HEK293 (cell line): ENCODE results near the gene PHACTR2.
"Not testable (repeated sequence)": the region's sequence is repeated elsewhere in the genome, so short reads cannot be mapped to it uniquely, and the experiment has no call there.

Experiments
- CTCF ChIA-PET: fragments of 350-600 bp; formaldehyde crosslinking; extraction: SDS; loops from one replicate; lab custom pipeline; 2021; ENCODE audit warnings: antibody characterized with exemption; lab: Yijun Ruan, JAX
- POLR2A ChIA-PET: fragments of 300-600 bp; formaldehyde crosslinking; extraction: SDS; loops from one replicate; lab custom pipeline; 2020; ENCODE audit warnings: antibody characterized with exemption, inconsistent platforms; lab: Yijun Ruan, JAX
- H3K27ac ChIP-seq: fragments of 200-500 bp; sonication (Bioruptor generic); 2 replicates; pipeline ENCODE4 v1.5.1; 2014; ENCODE audit warnings: low read depth, low read length, control low read depth, inconsistent platforms; ENCODE audit errors: extremely low read depth
- H3K36me3 ChIP-seq, 2 experiments: fragments of 200-500 bp in 1 of 2; sonication (Bioruptor generic) in 1 of 2; 1 replicate in 1 of 2; 2 replicates in 1 of 2; pipeline ENCODE4 v1.5.1; 2014 to 2017; ENCODE audit warnings: inconsistent platforms in 2 of 2, low read length in 2 of 2; ENCODE audit not compliant: control insufficient read depth in 2 of 2, insufficient read depth in 1 of 2
- H3K4me1 ChIP-seq: fragments of 200-500 bp; sonication (Bioruptor generic); 2 replicates; pipeline ENCODE4 v1.5.1; 2014; ENCODE audit warnings: mild to moderate bottlenecking, low read length, inconsistent platforms; ENCODE audit not compliant: control insufficient read depth, insufficient read depth
- H3K4me3 ChIP-seq: 2 replicates; pipeline ENCODE4 v1.5.1; 2011; ENCODE audit warnings: low read depth, mild to moderate bottlenecking, control low read depth, low read length, moderate library complexity
- H3K9me3 ChIP-seq: fragments of 200-500 bp; sonication (Bioruptor generic); 2 replicates; pipeline ENCODE4 v1.5.1; 2014; ENCODE audit warnings: low read depth, low read length, inconsistent platforms; ENCODE audit not compliant: control insufficient read depth, insufficient read depth
- KLF8 ChIP-seq: fragments of 450-650 bp; formaldehyde crosslinking; IDR thresholded peaks from 2 replicates; pipeline ENCODE4 v1.5.1; 2016; ENCODE audit warnings: missing biosample characterization, missing genetic modification characterization
- REST ChIP-seq: fragments of 450-650 bp; formaldehyde crosslinking; IDR thresholded peaks from 2 replicates; pipeline ENCODE4 v1.5.1; 2016; ENCODE audit warnings: missing biosample characterization, missing genetic modification characterization
- SETDB1 ChIP-seq: IDR thresholded peaks from one replicate; pipeline ENCODE4 v1.6.1; 2017; ENCODE audit warnings: mild to moderate bottlenecking, low read length, moderate library complexity, mixed read lengths; ENCODE audit not compliant: insufficient read length
- TRIM28 ChIP-seq: IDR thresholded peaks from 2 replicates; pipeline ENCODE4 v1.6.1; 2011; ENCODE audit warnings: low read length, control low read depth, borderline replicate concordance
- ZNF112 ChIP-seq: fragments of 450-650 bp; formaldehyde crosslinking; IDR thresholded peaks from 2 replicates; pipeline ENCODE4 v1.5.0; 2017; ENCODE audit warnings: missing biosample characterization, missing genetic modification characterization
- ZNF114 ChIP-seq: fragments of 450-650 bp; formaldehyde crosslinking; IDR thresholded peaks from 2 replicates; pipeline ENCODE4 v1.5.0; 2017; ENCODE audit warnings: missing biosample characterization, missing genetic modification characterization
- ZNF121 ChIP-seq: fragments of 450-650 bp; formaldehyde crosslinking; IDR thresholded peaks from 2 replicates; pipeline ENCODE4 v1.5.1; 2016; ENCODE audit warnings: missing biosample characterization, missing genetic modification characterization
- ZNF146 ChIP-seq: fragments of 450-650 bp; formaldehyde crosslinking; IDR thresholded peaks from 2 replicates; pipeline ENCODE4 v1.5.1; 2016; ENCODE audit warnings: missing biosample characterization, missing genetic modification characterization
- ZNF280D ChIP-seq: fragments of 450-650 bp; formaldehyde crosslinking; IDR thresholded peaks from 2 replicates; pipeline ENCODE4 v1.5.1; 2016; ENCODE audit warnings: missing biosample characterization, missing genetic modification characterization
- ZNF580 ChIP-seq: fragments of 450-650 bp; formaldehyde crosslinking; IDR thresholded peaks from 2 replicates; pipeline ENCODE4 v1.5.1; 2016; ENCODE audit warnings: missing biosample characterization, missing genetic modification characterization
- ZNF600 ChIP-seq: fragments of 450-650 bp; formaldehyde crosslinking; IDR thresholded peaks from 2 replicates; pipeline ENCODE4 v1.5.1; 2016; ENCODE audit warnings: missing biosample characterization, missing genetic modification characterization
- ZSCAN30 ChIP-seq: fragments of 450-650 bp; IDR thresholded peaks from 2 replicates; pipeline ENCODE4 v1.5.1; 2018; ENCODE audit warnings: missing biosample characterization, mild to moderate bottlenecking, missing genetic modification characterization, moderate library complexity

PHACTR2 gene

GRCh38 chr6:143660170-143660569, 17.6 kb upstream of the PHACTR2 start:
- not testable (repeated sequence) for H3K4me3 ChIP-seq, H3K36me3 ChIP-seq, H3K9me3 ChIP-seq
- CTCF ChIA-PET, result interaction anchor here (0.7 kb wide), 1 partner anchor 353 kb away, joined by 4 read pairs; no protein-coding TSS in a partner anchor
- peak; percentile 86 for TF ChIP-seq SETDB1
- TF ChIP-seq, all 188 proteins: peak for 1; not testable (repeated sequence) for 187
- POLR2A ChIA-PET, result interaction anchor here (0.6 kb wide), 1 partner anchor 1333 kb away, joined by 3 read pairs; no protein-coding TSS in a partner anchor
- H3K27ac ChIP-seq, H3K4me1 ChIP-seq: not testable (repeated sequence)

- no peaks in the 10 kb centered on the region for H3K36me3 ChIP-seq
- TF ChIP-seq KLF8 (tag by site-specific recombination) (no peak), ZSCAN30 (tag by site-specific recombination) (no peak), TRIM28 (no peak), ZNF114 (tag by site-specific recombination) (no peak), ZNF121 (no peak), ZNF600 (tag by site-specific recombination) (no peak), ZNF112 (tag by site-specific recombination) (no peak), REST (tag by site-specific recombination) (no peak)
- H3K9me3 ChIP-seq, result no peaks in the 10 kb centered on the region
- no peak overlapping the region for H3K4me3 ChIP-seq
- POLR2A ChIA-PET, result interaction anchor here (1.4 kb wide), 1 partner anchor 11 kb away, joined by 3 read pairs; no protein-coding TSS in a partner anchor
- no peak overlapping the region for H3K27ac ChIP-seq
- H3K4me1 ChIP-seq, result no peaks in the 10 kb centered on the region
- CTCF ChIA-PET, result interaction anchor here (0.7 to 0.9 kb wide), 2 partner anchors 26 to 899 kb away, joined by 3 read pairs; no protein-coding TSS in a partner anchor
Measured at GRCh38 chr6:143664171-143664570, 13.6 kb upstream of the PHACTR2 start.

GRCh38 chr6:143666007-143666406, 11.8 kb upstream of the PHACTR2 start:
- H3K4me1 ChIP-seq, H3K4me3 ChIP-seq, POLR2A ChIA-PET, H3K9me3 ChIP-seq, CTCF ChIA-PET, H3K36me3 ChIP-seq, H3K27ac ChIP-seq: not testable (repeated sequence)
- TF ChIP-seq ZNF280D (0 out of 2 replicates have a peak, but pooled peaks have one; percentile 55), ZNF580 (tag by site-specific recombination) (0 out of 2 replicates have a peak, but pooled peaks have one; percentile 37), ZNF146 (tag by site-specific recombination) (peak; percentile 87)

- H3K36me3 ChIP-seq, H3K27ac ChIP-seq, H3K4me1 ChIP-seq, H3K9me3 ChIP-seq, POLR2A ChIA-PET, H3K4me3 ChIP-seq, CTCF ChIA-PET: not testable (repeated sequence)
Measured at GRCh38 chr6:143669483-143669882, 8.3 kb upstream of the PHACTR2 start.
